GM12878 (cell line): ENCODE data around the gene HES7. TPM values are rescaled to one million over a fixed set of nuclear protein-coding genes. Genes with fewer than 3 reads are reported as not detected.

Experiments used
- CBFB ChIP-seq: IDR thresholded peaks from 2 replicates; pipeline ENCODE4 v1.6.1; 2016; ENCODE audit warnings: antibody characterized with exemption, low read depth
- EP300 ChIP-seq, 2 experiments: fragments of 150-350 bp in 1 of 2; IDR thresholded peaks; 2 replicates each; pipeline ENCODE4 v1.6.1; 2011 to 2012; ENCODE audit warnings: low read depth in 2 of 2, low read length in 2 of 2, borderline replicate concordance in 1 of 2, improper control_type of control experiment in 1 of 2, inconsistent platforms in 1 of 2; ENCODE audit not compliant: control insufficient read depth in 1 of 2
- GABPA ChIP-seq: IDR thresholded peaks from 2 replicates; pipeline ENCODE4 v1.6.1; 2014; ENCODE audit warnings: antibody characterized with exemption, low read depth, mild to moderate bottlenecking, inconsistent platforms
- GATAD2B ChIP-seq: fragments of 450-650 bp; conservative IDR thresholded peaks from 2 replicates; pipeline ENCODE4 v1.6.1; 2017; ENCODE audit warnings: low read depth, mild to moderate bottlenecking, moderate library complexity
- NR2F1 ChIP-seq: fragments of 450-650 bp; conservative IDR thresholded peaks from 2 replicates; pipeline ENCODE4 v1.6.1; 2017; ENCODE audit warnings: mild to moderate bottlenecking
- RAD51 ChIP-seq: fragments of 450-650 bp; IDR thresholded peaks from 2 replicates; pipeline ENCODE4 v1.6.1; 2016; ENCODE audit warnings: moderate library complexity, mild to moderate bottlenecking, inconsistent platforms
- RELA ChIP-seq: fragments of 450-650 bp; IDR thresholded peaks from 2 replicates; pipeline ENCODE4 v1.8.0; 2014; ENCODE audit warnings: borderline replicate concordance; ENCODE audit not compliant: partially characterized antibody
- SMC3 ChIP-seq: IDR thresholded peaks from 2 replicates; pipeline ENCODE4 v1.6.1; 2011; ENCODE audit warnings: low read length, improper control_type of control experiment, borderline replicate concordance
- SREBF2 ChIP-seq: IDR thresholded peaks from 2 replicates; pipeline ENCODE4 v1.6.1; 2012; ENCODE audit warnings: mild to moderate bottlenecking, low read length
- SRF ChIP-seq, 2 experiments: IDR thresholded peaks; 2 replicates each; pipeline ENCODE4 v1.6.1; 2011; ENCODE audit warnings: low read depth in 2 of 2, low read length in 2 of 2, mild to moderate bottlenecking in 1 of 2, moderate library complexity in 1 of 2
- TCF3 ChIP-seq: IDR thresholded peaks from 2 replicates; pipeline ENCODE4 v1.6.1; 2012; ENCODE audit warnings: low read depth, mild to moderate bottlenecking, low read length, borderline replicate concordance; ENCODE audit not compliant: insufficient read depth
- ZNF24 ChIP-seq: fragments of 450-650 bp; IDR thresholded peaks from 2 replicates; pipeline ENCODE4 v1.6.1; 2017; ENCODE audit warnings: antibody characterized with exemption, mild to moderate bottlenecking
- ZNF622 ChIP-seq: fragments of 450-650 bp; IDR thresholded peaks from 2 replicates; pipeline ENCODE4 v1.6.1; 2017; ENCODE audit warnings: mild to moderate bottlenecking, inconsistent platforms
- ZSCAN29 ChIP-seq: fragments of 450-650 bp; IDR thresholded peaks from 2 replicates; pipeline ENCODE4 v1.6.1; 2017; ENCODE audit warnings: mild to moderate bottlenecking, moderate library complexity
- polyA plus RNA-seq, 11 experiments: library from polyadenylated mRNA; depleted of rRNA in 4 of 11; unstranded in 6 of 11; stranded (reverse) in 5 of 11; fragments of >200 nt; fragmentation: Nextera tagmentation in 4 of 11; fragmentation: Illumina TruSeq in 1 of 11; extraction: Ambion mirVana in 4 of 11; extraction: Trizol in 1 of 11; gene quantifications; 1 replicate in 1 of 11; 2 replicates in 10 of 11; pipeline versions ENCODE4 v1.2.1 to v1.2.3, GENCODE V29; 2011 to 2016; ENCODE audit warnings: inconsistent platforms in 2 of 11, missing spikeins in 2 of 11, low read depth in 1 of 11
- total RNA-seq, 4 experiments: library from RNA; depleted of rRNA in 3 of 4; stranded (reverse); fragments of >200 nt in 3 of 4; fragmentation: Illumina TruSeq in 1 of 4; extraction: Trizol in 1 of 4; gene quantifications; 2 replicates each; pipeline versions ENCODE4 v1.2.1 to v1.2.3, GENCODE V29; 2013 to 2021
- TF ChIP-seq, protein P1 (sequence below): IDR thresholded peaks from 2 replicates; pipeline ENCODE4 v1.6.1; 2012; ENCODE audit warnings: low read depth, low read length, improper control_type of control experiment
- TF ChIP-seq, protein P2 (sequence below): fragments of 450-650 bp; IDR thresholded peaks from 2 replicates; pipeline ENCODE4 v1.6.1; 2016; ENCODE audit warnings: mild to moderate bottlenecking, moderate library complexity, borderline replicate concordance
- TF ChIP-seq, protein P3 (sequence below): fragments of 450-650 bp; IDR thresholded peaks from 2 replicates; pipeline ENCODE4 v1.6.1; 2017; ENCODE audit warnings: mild to moderate bottlenecking, moderate library complexity
- TF ChIP-seq, protein P4 (sequence below): IDR thresholded peaks from 2 replicates; pipeline ENCODE4 v1.6.1; 2011; ENCODE audit warnings: mild to moderate bottlenecking, low read depth, low read length, moderate library complexity; ENCODE audit not compliant: insufficient replicate concordance

HES7 gene
- total and polyA plus RNA-seq, 10 of the 15 experiments (the other 5 are each of a cell fraction or from before 2014, with no cell fraction given): 0.07 to 1.3 (median 0.63) TPM; not detected in 4

DNA sequence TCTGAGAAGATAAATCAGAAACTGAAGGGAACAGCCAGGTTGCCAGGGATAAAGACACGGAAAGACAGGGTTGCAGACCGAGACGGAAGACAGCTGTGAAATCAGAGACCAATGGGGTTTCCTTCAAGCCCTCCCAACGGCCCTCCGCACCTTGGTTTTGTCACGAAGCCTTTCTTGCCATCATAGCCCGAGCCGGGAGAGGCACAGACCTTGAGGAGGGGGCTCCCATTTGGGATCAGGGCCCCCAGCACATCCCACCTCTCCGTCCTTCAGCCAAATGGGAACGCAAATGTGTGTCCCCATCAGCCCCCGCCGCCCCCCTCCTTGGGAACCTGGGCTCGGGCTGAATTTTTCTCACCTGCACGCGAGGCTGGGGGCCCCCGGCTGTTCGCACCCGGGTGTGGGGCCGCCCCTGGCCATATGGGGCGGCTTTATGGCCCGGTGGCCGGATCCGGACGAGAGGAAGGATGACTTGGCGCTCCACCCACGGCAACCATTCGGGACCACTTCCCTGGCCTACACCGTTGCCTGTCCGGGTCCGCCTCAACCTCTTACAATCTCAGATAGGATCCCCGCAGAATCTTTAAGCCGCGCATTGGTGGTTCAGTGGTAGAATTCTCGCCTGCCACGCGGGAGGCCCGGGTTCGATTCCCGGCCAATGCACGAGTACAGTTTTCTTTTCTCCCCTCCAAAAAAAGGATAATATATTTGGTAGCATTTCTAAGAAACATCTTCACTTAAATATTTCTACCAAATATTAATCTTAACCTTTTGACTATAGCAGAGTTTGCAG is 1.4 kb upstream of the HES7 start (continued):
- TF ChIP-seq NR2F1 (0 out of 2 replicates have a peak, but pooled peaks have one; percentile 20), ZNF24 (peak; percentile 99), CBFB (peak; percentile 65; the same call in 1 of the 2 replicates), SRF (IDR thresholded peaks at IDR 0.05; ENCODE audit: low read depth in 2 of 2, low read length in 2 of 2) (0 out of 4 replicates have a peak, but pooled peaks of 1 of the 2 experiments have one; percentile 28), SREBF2 (peak; percentile 97), GABPA (peak; percentile 57), RAD51 (no peak), GATAD2B (peak; percentile 40; the same call in 1 of the 2 replicates), SMC3 (no peak), EP300 (IDR thresholded peaks at IDR 0.05; ENCODE audit: borderline replicate concordance in 1 of 2, control insufficient read depth in 1 of 2, low read depth in 2 of 2, low read length in 2 of 2) (no peak), ZNF622 (no peak), RELA (peak; percentile 72), ZSCAN29 (peak; percentile 91), TCF3 (no peak)
- TF ChIP-seq, protein P1, sequence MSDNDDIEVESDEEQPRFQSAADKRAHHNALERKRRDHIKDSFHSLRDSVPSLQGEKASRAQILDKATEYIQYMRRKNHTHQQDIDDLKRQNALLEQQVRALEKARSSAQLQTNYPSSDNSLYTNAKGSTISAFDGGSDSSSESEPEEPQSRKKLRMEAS: 0 out of 2 replicates have a peak, but pooled peaks have one; percentile 5
- TF ChIP-seq, protein P2, sequence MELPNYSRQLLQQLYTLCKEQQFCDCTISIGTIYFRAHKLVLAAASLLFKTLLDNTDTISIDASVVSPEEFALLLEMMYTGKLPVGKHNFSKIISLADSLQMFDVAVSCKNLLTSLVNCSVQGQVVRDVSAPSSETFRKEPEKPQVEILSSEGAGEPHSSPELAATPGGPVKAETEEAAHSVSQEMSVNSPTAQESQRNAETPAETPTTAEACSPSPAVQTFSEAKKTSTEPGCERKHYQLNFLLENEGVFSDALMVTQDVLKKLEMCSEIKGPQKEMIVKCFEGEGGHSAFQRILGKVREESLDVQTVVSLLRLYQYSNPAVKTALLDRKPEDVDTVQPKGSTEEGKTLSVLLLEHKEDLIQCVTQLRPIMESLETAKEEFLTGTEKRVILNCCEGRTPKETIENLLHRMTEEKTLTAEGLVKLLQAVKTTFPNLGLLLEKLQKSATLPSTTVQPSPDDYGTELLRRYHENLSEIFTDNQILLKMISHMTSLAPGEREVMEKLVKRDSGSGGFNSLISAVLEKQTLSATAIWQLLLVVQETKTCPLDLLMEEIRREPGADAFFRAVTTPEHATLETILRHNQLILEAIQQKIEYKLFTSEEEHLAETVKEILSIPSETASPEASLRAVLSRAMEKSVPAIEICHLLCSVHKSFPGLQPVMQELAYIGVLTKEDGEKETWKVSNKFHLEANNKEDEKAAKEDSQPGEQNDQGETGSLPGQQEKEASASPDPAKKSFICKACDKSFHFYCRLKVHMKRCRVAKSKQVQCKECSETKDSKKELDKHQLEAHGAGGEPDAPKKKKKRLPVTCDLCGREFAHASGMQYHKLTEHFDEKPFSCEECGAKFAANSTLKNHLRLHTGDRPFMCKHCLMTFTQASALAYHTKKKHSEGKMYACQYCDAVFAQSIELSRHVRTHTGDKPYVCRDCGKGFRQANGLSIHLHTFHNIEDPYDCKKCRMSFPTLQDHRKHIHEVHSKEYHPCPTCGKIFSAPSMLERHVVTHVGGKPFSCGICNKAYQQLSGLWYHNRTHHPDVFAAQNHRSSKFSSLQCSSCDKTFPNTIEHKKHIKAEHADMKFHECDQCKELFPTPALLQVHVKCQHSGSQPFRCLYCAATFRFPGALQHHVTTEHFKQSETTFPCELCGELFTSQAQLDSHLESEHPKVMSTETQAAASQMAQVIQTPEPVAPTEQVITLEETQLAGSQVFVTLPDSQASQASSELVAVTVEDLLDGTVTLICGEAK: peak; percentile 86
- TF ChIP-seq, protein P3, sequence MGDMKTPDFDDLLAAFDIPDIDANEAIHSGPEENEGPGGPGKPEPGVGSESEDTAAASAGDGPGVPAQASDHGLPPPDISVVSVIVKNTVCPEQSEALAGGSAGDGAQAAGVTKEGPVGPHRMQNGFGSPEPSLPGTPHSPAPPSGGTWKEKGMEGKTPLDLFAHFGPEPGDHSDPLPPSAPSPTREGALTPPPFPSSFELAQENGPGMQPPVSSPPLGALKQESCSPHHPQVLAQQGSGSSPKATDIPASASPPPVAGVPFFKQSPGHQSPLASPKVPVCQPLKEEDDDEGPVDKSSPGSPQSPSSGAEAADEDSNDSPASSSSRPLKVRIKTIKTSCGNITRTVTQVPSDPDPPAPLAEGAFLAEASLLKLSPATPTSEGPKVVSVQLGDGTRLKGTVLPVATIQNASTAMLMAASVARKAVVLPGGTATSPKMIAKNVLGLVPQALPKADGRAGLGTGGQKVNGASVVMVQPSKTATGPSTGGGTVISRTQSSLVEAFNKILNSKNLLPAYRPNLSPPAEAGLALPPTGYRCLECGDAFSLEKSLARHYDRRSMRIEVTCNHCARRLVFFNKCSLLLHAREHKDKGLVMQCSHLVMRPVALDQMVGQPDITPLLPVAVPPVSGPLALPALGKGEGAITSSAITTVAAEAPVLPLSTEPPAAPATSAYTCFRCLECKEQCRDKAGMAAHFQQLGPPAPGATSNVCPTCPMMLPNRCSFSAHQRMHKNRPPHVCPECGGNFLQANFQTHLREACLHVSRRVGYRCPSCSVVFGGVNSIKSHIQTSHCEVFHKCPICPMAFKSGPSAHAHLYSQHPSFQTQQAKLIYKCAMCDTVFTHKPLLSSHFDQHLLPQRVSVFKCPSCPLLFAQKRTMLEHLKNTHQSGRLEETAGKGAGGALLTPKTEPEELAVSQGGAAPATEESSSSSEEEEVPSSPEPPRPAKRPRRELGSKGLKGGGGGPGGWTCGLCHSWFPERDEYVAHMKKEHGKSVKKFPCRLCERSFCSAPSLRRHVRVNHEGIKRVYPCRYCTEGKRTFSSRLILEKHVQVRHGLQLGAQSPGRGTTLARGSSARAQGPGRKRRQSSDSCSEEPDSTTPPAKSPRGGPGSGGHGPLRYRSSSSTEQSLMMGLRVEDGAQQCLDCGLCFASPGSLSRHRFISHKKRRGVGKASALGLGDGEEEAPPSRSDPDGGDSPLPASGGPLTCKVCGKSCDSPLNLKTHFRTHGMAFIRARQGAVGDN: 0 out of 2 replicates have a peak, but pooled peaks have one; percentile 28
- TF ChIP-seq, protein P4, sequence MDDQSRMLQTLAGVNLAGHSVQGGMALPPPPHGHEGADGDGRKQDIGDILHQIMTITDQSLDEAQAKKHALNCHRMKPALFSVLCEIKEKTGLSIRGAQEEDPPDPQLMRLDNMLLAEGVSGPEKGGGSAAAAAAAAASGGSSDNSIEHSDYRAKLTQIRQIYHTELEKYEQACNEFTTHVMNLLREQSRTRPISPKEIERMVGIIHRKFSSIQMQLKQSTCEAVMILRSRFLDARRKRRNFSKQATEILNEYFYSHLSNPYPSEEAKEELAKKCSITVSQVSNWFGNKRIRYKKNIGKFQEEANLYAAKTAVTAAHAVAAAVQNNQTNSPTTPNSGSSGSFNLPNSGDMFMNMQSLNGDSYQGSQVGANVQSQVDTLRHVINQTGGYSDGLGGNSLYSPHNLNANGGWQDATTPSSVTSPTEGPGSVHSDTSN: peak; percentile 29
